ENCODE measurements around the gene A4GALT.

- TF ChIP-seq CTCF (IDR thresholded peaks at IDR 0.05) (no peak), POLR2A (IDR thresholded peaks at IDR 0.05) (peak in 1 of 2 donors; percentile 6)
Measured at GRCh38 chr22:42645938-42646568, 74.6 kb downstream of the A4GALT start.
